WTC11 (cell line): ENCODE measurements around the gene FADS6. TPM values are rescaled to one million over a fixed set of nuclear protein-coding genes. Genes with fewer than 3 reads are reported as not detected.

Source experiments
- ATAC-seq: fragments of 200-7000 bp; cut with Tn5 transposase; 2 replicates; pipeline ENCODE4 v1.10.0; 2021; ENCODE audit warnings: mild to moderate bottlenecking, moderate library complexity
- CTCF ChIA-PET: fragments of 300-600 bp; sonication (Branson Sonifier 250); formaldehyde crosslinking; loops from one replicate; lab custom pipeline; 2021; ENCODE audit warnings: antibody characterized with exemption; lab: Charles Lee
- POLR2A ChIA-PET: fragments of 350-600 bp; sonication (Branson Sonifier 250); formaldehyde crosslinking; loops from one replicate; lab custom pipeline; 2021; ENCODE audit warnings: antibody characterized with exemption; lab: Charles Lee
- DNase-seq: peaks from one replicate; pipeline ENCODE4 v3.0.0; 2021; ENCODE audit warnings: low spot score
- H3K27ac Mint-ChIP-seq: 2 replicates; pipeline ENCODE4 v1.8.0; 2021; ENCODE audit warnings: mixed read lengths
- H3K27me3 Mint-ChIP-seq: 2 replicates; pipeline ENCODE4 v1.8.0; 2021; ENCODE audit warnings: low read depth, mild to moderate bottlenecking, moderate library complexity, mixed read lengths
- H3K36me3 Mint-ChIP-seq: 2 replicates; pipeline ENCODE4 v1.8.0; 2021; ENCODE audit warnings: mixed read lengths
- H3K4me1 Mint-ChIP-seq: 2 replicates; pipeline ENCODE4 v1.8.0; 2022; ENCODE audit warnings: mixed read lengths
- H3K4me3 Mint-ChIP-seq: 2 replicates; pipeline ENCODE4 v1.8.0; 2021; ENCODE audit warnings: mild to moderate bottlenecking, moderate library complexity, mixed read lengths
- H3K9me3 Mint-ChIP-seq: 2 replicates; pipeline ENCODE4 v1.8.0; 2021; ENCODE audit warnings: mixed read lengths
- ARID4B ChIP-seq: sonication (generic); formaldehyde crosslinking; IDR thresholded peaks from 2 replicates; pipeline ENCODE4 v1.8.0; 2023; ENCODE audit warnings: missing genetic modification reagents, mild to moderate bottlenecking, borderline replicate concordance
- CTCF ChIP-seq: fragments of 200-600 bp; IDR thresholded peaks from 2 replicates; pipeline ENCODE4 v1.8.0; 2022; ENCODE audit warnings: antibody characterized with exemption
- ELF4 ChIP-seq: sonication (generic); formaldehyde crosslinking; IDR thresholded peaks from 2 replicates; pipeline ENCODE4 v1.8.1; 2022; ENCODE audit warnings: low read depth, mild to moderate bottlenecking, moderate library complexity, missing genetic modification reagents
- EMX1 ChIP-seq: fragments of 250-450 bp; sonication (Bioruptor Pico); IDR thresholded peaks from 2 replicates; pipeline ENCODE4 v1.8.0; 2021; ENCODE audit warnings: mild to moderate bottlenecking
- ETV6 ChIP-seq: sonication (generic); formaldehyde crosslinking; IDR thresholded peaks from 2 replicates; pipeline ENCODE4 v1.8.1; 2022; ENCODE audit warnings: mild to moderate bottlenecking, missing genetic modification reagents
- FOXP4 ChIP-seq: sonication (generic); formaldehyde crosslinking; IDR thresholded peaks from 2 replicates; pipeline ENCODE4 v1.8.0; 2022; ENCODE audit warnings: mild to moderate bottlenecking, missing genetic modification reagents
- MAX ChIP-seq: sonication (generic); formaldehyde crosslinking; IDR thresholded peaks from 2 replicates; pipeline ENCODE4 v1.8.0; 2022; ENCODE audit warnings: mild to moderate bottlenecking, missing genetic modification reagents
- MXD4 ChIP-seq: fragments of 250-450 bp; sonication (Bioruptor Pico); IDR thresholded peaks from 2 replicates; pipeline ENCODE4 v1.8.0; 2021; ENCODE audit warnings: mild to moderate bottlenecking, moderate library complexity, borderline replicate concordance
- NFATC4 ChIP-seq: fragments of 250-450 bp; sonication (Bioruptor Pico); IDR thresholded peaks from 2 replicates; pipeline ENCODE4 v1.9.0; 2021; ENCODE audit warnings: mild to moderate bottlenecking
- NFE2L1 ChIP-seq: sonication (generic); formaldehyde crosslinking; IDR thresholded peaks from 2 replicates; pipeline ENCODE4 v1.8.1; 2023; ENCODE audit warnings: missing genetic modification reagents
- NR1H2 ChIP-seq: sonication (generic); formaldehyde crosslinking; IDR thresholded peaks from 2 replicates; pipeline ENCODE4 v1.9.0; 2021; ENCODE audit warnings: mild to moderate bottlenecking, moderate library complexity, missing genetic modification reagents
- RELA ChIP-seq: sonication (generic); formaldehyde crosslinking; IDR thresholded peaks from 2 replicates; pipeline ENCODE4 v1.8.1; 2022; ENCODE audit warnings: missing genetic modification reagents, mild to moderate bottlenecking, borderline replicate concordance
- RORB ChIP-seq: fragments of 250-450 bp; sonication (Bioruptor Pico); IDR thresholded peaks from 2 replicates; pipeline ENCODE4 v1.9.0; 2021; ENCODE audit warnings: mild to moderate bottlenecking
- SOX15 ChIP-seq: fragments of 250-450 bp; sonication (Bioruptor Pico); IDR thresholded peaks from 2 replicates; pipeline ENCODE4 v1.9.0; 2021; ENCODE audit warnings: mild to moderate bottlenecking
- SP1 ChIP-seq: sonication (generic); formaldehyde crosslinking; conservative IDR thresholded peaks from 2 replicates; pipeline ENCODE4 v1.8.1; 2022; ENCODE audit warnings: missing genetic modification reagents
- TCF7 ChIP-seq: sonication (generic); formaldehyde crosslinking; IDR thresholded peaks from 2 replicates; pipeline ENCODE4 v1.8.0; 2022; ENCODE audit warnings: mild to moderate bottlenecking, low read depth, missing genetic modification reagents, moderate library complexity
- USF1 ChIP-seq: sonication (generic); formaldehyde crosslinking; IDR thresholded peaks from 2 replicates; pipeline ENCODE4 v1.8.0; 2022; ENCODE audit warnings: mild to moderate bottlenecking, missing genetic modification reagents
- ZNF138 ChIP-seq: sonication (generic); formaldehyde crosslinking; conservative IDR thresholded peaks from 2 replicates; pipeline ENCODE4 v1.8.1; 2022; ENCODE audit warnings: mild to moderate bottlenecking, moderate library complexity, missing genetic modification reagents
- ZNF423 ChIP-seq: fragments of 250-450 bp; sonication (Bioruptor Pico); IDR thresholded peaks from 2 replicates; pipeline ENCODE4 v2.1.2; 2022; ENCODE audit warnings: mild to moderate bottlenecking, moderate library complexity
- ZNF425 ChIP-seq: fragments of 250-450 bp; sonication (Bioruptor Pico); conservative IDR thresholded peaks from 2 replicates; pipeline ENCODE4 v1.9.0; 2021; ENCODE audit warnings: mild to moderate bottlenecking
- ZNF512 ChIP-seq: sonication (generic); formaldehyde crosslinking; IDR thresholded peaks from 2 replicates; pipeline ENCODE4 v1.8.1; 2022; ENCODE audit warnings: missing genetic modification reagents, borderline replicate concordance
- total RNA-seq: library from RNA; stranded (reverse); gene quantifications from 3 replicates; pipeline ENCODE4 v1.2.3, GENCODE V29; 2021

The FADS6 gene
- total RNA-seq, 1 experiment from 2014 or later, result 1.2 TPM

- no peak for TF ChIP-seq ELF4 (CRISPR knock-in tag)
- no peak for TF ChIP-seq ZNF425 (CRISPR knock-in tag)
- no peak for TF ChIP-seq RELA (CRISPR knock-in tag)
- no peak for TF ChIP-seq RORB (CRISPR knock-in tag)
- TF ChIP-seq CTCF, result no peak
- no peak for TF ChIP-seq FOXP4 (CRISPR knock-in tag)
Measured at GRCh38 chr17:74863420-74864296, 29.8 kb downstream of the FADS6 start (continued).

- Mint-ChIP-seq H3K9me3 (no peaks in the 10 kb centered on the region), H3K27me3 (peaks cover 43% of the 10 kb centered on the region), H3K4me3 (no peak overlapping the region), H3K27ac (no peak overlapping the region), H3K36me3 (peaks cover 9% of the 10 kb centered on the region; the same call in 1 of the 2 replicates), H3K4me1 (peaks cover 16% of the 10 kb centered on the region)
- POLR2A ChIA-PET, result interaction anchor here (0.9 to 2.2 kb wide), 5 partner anchors 10 to 98 kb away, joined by 3 to 8 read pairs (median 6); partner anchors contain the start of gene FDXR
- ATAC-seq, result no peak
- no peak for DNase-seq
- CTCF ChIA-PET, result interaction anchor here (0.6 to 14.0 kb wide), 56 partner anchors 8 to 617 kb away, joined by 3 to 347 read pairs (median 6); partner anchors contain the start of genes FADS6, FDXR, GGA3 and HID1
- TF ChIP-seq NFATC4 (CRISPR knock-in tag) (no peak), ZNF512 (CRISPR knock-in tag) (no peak), MAX (no peak), ZNF423 (no peak), SP1 (CRISPR knock-in tag) (no peak), ARID4B (CRISPR knock-in tag) (no peak), EMX1 (no peak), ZNF138 (CRISPR knock-in tag) (no peak), TCF7 (CRISPR knock-in tag) (no peak), NFE2L1 (CRISPR knock-in tag) (no peak), MXD4 (CRISPR knock-in tag) (no peak), SOX15 (no peak), ETV6 (CRISPR knock-in tag) (no peak), NR1H2 (CRISPR knock-in tag) (no peak), USF1 (no peak)
Measured at GRCh38 chr17:74862919-74863318, 30.5 kb downstream of the FADS6 start.
